HG02970 (cell line): ENCODE measurements around the gene TRPV6.

ENCODE experiments used
- ATAC-seq: cut with Tn5 transposase; IDR thresholded peaks from one replicate; pipeline ENCODE4 v1.9.1; 2021; ENCODE audit warnings: mild to moderate bottlenecking, moderate library complexity, moderate number of reproducible peaks; ENCODE audit not compliant: unreplicated experiment, low FRiP score

TRPV6 gene

DNA sequence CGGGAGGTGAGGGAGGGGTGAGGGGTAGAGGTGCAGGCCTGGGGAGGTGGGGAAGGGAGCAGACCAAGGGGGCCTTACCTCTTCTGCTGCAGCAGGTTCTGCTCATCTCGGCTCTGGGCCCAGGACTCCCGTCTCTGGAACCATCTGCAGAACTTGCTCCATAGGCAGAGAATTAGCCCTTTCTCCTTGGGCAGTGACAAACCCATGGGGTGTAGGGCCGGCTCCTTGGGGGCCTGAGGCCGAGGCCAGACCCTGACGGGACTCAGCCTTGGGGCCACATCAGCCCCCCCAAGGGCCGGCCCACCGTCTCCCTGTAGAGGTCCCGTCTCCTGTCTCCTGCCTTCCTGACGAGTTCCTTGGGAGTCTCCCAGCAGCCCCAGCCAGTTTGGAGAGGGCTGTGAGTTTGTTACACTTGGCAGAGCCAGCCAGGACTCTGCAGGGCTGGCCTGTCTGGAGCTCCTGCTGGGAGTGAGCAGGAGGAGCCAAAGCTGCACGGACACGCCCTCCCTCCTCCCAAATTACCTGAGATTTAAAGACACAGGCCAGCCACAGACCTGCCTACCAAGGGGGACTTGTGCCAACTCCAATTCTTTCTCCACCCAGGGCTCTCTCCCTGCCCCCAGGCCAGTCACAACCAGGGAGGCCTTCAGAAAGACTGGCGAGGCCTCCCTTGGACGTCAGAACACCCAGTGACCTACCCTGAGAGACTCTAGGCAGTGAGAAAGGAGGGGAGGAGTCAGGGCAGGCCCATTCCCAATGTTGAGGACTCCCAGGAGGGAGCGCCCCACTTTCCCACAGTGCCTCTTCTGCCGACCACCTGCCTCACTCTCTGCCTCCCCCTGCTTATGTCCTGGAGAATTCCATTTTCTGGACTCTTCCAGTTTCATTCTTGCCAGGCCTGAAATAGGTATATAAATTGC, at the start of gene TRPV6:
Gene TRPV6, minus strand, starts transcription at position 435 of the 920 bp plus-strand sequence.
- no peak for ATAC-seq

DNA sequence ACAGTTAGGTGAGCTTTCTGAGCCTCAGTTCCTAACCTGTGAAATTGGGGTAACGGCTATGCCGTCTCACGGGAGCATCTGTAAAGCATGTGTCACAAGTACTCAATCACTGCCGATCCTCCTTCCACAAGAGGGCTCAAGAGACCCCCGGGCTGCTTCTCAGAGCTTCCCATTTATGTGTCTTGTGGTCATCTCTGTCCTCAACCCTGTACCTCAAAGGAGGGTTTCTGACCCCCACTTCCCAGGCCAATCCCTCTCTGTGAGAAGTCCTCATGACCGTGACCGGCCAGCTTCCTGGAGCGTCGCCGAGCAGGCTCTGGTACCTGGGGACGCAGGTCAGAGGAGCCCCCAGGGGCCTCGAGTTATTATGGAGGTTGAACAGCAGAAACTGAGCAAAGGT, 48.5 kb upstream of the TRPV6 start:
- ATAC-seq: no peak

DNA sequence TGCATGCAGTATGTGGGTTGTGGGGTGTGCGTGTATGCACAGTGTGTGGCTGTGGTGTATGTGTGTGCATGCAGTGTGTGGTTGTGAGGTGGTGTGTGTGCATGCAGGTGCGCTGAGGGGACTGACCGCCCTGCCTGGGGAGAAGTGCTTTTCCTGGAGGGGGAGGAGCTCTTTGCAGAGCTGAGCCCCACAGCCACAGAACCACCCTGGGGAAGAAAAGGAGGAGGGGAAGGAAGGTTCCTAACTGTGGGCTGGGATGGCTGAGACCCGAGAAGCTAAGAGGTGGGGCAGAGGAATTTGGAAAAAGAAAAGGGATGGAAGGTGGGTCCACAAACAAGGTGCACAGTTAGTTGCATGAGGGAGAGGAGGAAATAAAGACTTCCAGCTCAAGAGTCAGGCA, 48.1 kb upstream of the TRPV6 start, which contains the start of gene TRPV5:
Gene TRPV5, minus strand, starts transcription at position 123 of the 400 bp plus-strand sequence. CDS start 287 bp downstream, outside the sequence.
- no peak for ATAC-seq

DNA sequence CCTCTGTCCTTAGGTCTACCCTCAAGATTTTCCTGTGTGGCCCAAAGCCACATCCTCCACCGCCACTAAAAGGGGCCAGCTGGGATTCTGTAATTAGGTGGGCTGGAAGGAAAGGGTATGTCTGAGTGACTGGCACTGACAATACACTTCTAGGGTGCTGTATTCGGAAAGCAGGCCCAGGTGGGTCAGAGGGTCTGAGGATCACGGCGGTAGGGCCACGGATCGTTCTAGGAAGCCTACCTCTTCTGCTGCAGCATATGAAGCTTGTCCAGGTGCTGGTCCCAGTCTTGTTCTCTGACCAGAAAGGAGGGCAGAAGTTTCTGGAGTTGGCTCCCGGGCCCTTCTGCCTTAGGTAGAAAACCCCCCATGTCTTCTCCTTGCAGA, 47.5 kb upstream of the TRPV6 start:
- no peak for ATAC-seq

GRCh38 chr7:142932386-142933091, 47.0 kb upstream of the TRPV6 start:
- ATAC-seq: no peak

DNA sequence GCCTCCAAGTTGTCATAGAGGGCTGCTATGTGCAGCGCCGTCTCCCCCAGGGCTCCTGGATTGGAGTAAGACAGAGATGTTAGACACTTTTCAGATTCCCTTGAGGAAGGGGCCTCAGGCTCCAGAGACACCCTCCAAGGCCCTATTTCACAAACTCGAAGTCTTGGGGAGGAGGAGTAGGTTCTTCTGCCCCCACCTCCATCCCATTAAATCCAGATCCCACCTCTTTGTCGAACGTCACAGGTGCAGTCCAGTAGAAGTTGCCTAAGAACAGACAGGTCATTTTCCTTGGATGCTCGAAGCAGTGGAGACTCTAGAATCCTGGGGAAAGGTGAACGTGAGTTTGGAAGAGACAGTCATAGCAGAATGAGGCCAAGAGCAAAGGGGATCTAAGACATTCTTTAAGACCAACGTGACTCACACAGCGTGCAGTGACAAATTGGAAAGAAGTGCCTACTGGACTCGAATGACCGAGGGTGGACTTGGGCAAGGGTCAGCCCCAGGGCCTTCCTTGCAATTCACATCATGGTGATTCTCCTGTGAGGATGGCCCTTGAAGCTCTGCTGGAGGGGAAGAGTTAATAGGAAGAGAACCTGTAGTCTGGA, 44.7 kb upstream of the TRPV6 start:
- no peak for ATAC-seq

GRCh38 chr7:142927949-142928348, 42.4 kb upstream of the TRPV6 start:
- no peak for ATAC-seq

- no peak for ATAC-seq
Measured at GRCh38 chr7:142927085-142927745, 41.7 kb upstream of the TRPV6 start.

- ATAC-seq: no peak
Measured at GRCh38 chr7:142925413-142925812, 39.9 kb upstream of the TRPV6 start.

DNA sequence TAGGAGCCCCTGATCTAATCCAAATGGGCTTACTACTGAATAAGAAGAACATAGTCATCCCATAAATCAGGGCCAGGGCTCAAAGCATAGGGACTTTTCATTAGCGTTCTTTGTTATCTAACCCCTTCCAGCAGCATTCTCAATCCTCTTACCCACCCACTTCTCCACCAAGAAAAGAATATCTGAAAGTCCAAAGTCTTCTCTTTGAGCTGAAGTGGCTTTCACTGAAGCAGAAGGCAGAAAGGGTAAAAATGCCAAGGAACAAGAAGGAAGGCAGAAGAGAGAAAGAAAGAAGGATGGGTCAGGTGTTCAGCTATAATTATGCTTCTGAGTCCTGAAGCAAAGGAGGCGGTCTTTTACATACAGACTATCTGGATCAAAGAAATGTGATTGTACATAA, 37.8 kb upstream of the TRPV6 start:
- no peak for ATAC-seq

- no peak for ATAC-seq
Measured at GRCh38 chr7:142919656-142920055, 34.1 kb upstream of the TRPV6 start.

- no peak for ATAC-seq
Measured at GRCh38 chr7:142918901-142919300, 33.4 kb upstream of the TRPV6 start.

DNA sequence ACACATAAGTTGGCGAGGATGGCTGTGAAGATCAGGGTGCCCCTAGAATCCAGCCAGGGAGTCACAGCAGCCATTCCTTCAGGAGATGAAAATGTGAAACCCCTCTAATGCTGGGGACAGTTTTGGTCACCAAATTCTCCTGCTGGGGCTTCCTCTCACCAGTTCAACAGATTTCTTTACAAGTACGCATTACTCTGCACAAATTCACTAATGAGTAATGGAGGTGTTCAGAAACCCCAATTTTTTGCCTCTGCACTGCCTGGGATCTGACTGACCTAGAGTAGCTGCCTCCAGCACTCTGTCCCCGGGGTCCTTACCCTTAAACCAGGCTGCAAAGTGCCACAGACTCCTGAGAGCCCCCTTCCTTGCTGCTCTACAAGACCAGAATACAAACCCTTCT, 31.9 kb upstream of the TRPV6 start:
- ATAC-seq: no peak

DNA sequence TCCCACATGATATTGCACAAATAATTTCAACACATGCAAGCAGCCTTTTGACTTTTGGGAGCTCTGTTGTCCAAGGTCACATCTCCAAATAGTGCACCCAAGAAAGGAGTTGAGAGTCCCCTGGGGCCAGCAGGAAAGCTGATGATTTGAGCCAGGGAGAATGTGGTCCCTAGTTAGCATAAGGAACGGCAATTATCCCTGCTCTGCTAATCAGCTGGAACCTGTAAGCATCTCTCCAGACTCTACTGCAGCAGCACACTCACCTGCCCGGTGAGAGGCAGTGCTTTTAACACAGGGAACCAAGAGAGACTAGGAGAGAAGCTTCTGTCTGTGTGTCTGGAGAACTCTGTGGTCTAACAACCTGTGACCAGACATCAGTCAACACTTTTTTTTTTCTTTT, 31.0 kb upstream of the TRPV6 start:
- no peak for ATAC-seq

GRCh38 chr7:142915315-142915714, 29.8 kb upstream of the TRPV6 start:
- ATAC-seq: no peak

GRCh38 chr7:142914121-142914520, 28.6 kb upstream of the TRPV6 start:
- ATAC-seq: no peak

GRCh38 chr7:142913566-142913965, 28.0 kb upstream of the TRPV6 start:
- ATAC-seq: no peak

DNA sequence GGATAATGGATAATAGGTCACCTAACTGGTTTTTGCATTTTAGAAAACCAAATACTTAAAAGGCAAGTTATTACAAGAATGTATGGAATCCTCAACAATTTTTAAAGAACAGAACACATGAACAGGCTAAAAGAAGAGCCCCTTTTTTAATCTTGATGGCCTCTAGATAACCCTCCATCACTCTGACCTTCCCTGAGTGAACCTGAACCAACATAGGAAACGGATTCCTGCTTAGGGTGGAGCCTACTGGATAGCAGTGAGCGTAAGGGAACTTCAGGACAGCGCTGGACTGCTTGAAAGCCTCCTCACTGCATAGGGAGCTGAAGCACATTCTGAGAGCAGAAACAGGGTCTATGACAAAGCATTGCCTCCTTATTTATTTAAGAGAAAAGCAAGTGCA, 27.5 kb upstream of the TRPV6 start:
- no peak for ATAC-seq

DNA sequence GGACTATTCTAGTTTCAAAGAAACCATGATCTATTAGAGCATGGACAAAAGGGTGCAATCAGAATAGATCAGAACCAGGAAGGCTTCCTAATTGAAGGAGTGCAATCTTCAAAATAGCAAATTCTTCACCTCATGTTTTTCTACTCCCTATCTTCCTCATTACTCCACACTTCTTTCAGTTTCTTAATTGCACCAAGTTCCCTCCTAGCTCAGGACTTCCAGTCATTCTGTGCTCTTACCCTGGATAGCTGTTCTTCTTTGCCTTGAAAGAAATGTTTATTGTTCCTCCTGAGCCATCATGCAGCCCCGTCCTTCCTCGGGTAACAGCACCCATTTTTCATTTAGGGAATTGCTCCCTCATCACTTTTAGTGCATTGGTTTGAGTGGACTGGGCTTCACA, 24.9 kb upstream of the TRPV6 start:
- ATAC-seq: no peak

DNA sequence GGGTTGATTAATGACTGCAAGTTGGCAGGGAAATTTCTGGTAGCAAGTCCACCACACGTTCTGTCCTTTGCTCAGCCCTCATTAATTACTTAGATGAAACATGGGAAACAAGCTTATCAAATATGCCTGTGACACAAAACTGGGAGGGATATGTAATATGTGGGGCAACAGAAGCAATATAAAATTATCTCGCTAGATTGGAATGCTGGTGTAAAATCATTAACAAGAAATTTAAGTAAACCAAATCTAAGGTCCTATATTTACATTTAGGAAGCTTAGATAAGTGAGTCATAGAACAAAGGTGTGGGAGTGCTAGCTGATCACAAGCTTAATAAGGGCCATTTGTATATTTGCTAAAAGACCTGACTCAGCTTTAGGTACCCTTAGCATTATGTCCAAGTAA, 24.5 kb upstream of the TRPV6 start:
- ATAC-seq: no peak
